GM12878 (cell line): ENCODE results near the gene SNCA. TPM values are rescaled to one million over a fixed set of nuclear protein-coding genes. Genes with fewer than 3 reads are reported as not detected.

ENCODE experiments used
- BCL11A ChIP-seq: IDR thresholded peaks from 2 replicates; pipeline ENCODE4 v1.6.1; 2011; ENCODE audit warnings: low read depth, low read length
- CUX1 ChIP-seq: IDR thresholded peaks from 2 replicates; pipeline ENCODE4 v1.6.1; 2012; ENCODE audit warnings: improper control_type of control experiment, low read depth, low read length; ENCODE audit not compliant: insufficient replicate concordance
- GABPA ChIP-seq: IDR thresholded peaks from 2 replicates; pipeline ENCODE4 v1.6.1; 2014; ENCODE audit warnings: antibody characterized with exemption, low read depth, mild to moderate bottlenecking, inconsistent platforms
- NR2F1 ChIP-seq: fragments of 450-650 bp; conservative IDR thresholded peaks from 2 replicates; pipeline ENCODE4 v1.6.1; 2017; ENCODE audit warnings: mild to moderate bottlenecking
- PAX8 ChIP-seq: fragments of 450-650 bp; IDR thresholded peaks from 2 replicates; pipeline ENCODE4 v1.6.1; 2017; ENCODE audit warnings: mild to moderate bottlenecking, moderate library complexity
- RB1 ChIP-seq: fragments of 450-650 bp; formaldehyde crosslinking; IDR thresholded peaks from 2 replicates; pipeline ENCODE4 v1.6.1; 2017; ENCODE audit warnings: mild to moderate bottlenecking, borderline replicate concordance
- RCOR1 ChIP-seq: conservative IDR thresholded peaks from 2 replicates; pipeline ENCODE4 v1.6.1; 2012; ENCODE audit warnings: low read depth, low read length, improper control_type of control experiment
- REST ChIP-seq: IDR thresholded peaks from 2 replicates; pipeline ENCODE4 v1.6.1; 2012; ENCODE audit warnings: mild to moderate bottlenecking, low read depth, low read length
- SREBF2 ChIP-seq: IDR thresholded peaks from 2 replicates; pipeline ENCODE4 v1.6.1; 2012; ENCODE audit warnings: mild to moderate bottlenecking, low read length
- TAF1 ChIP-seq: IDR thresholded peaks from 2 replicates; pipeline ENCODE4 v1.6.1; 2011; ENCODE audit warnings: mild to moderate bottlenecking, low read depth, low read length, borderline replicate concordance
- USF1 ChIP-seq: IDR thresholded peaks from 2 replicates; pipeline ENCODE4 v1.6.1; 2011; ENCODE audit warnings: borderline replicate concordance, low read depth, mild to moderate bottlenecking, moderate library complexity, mixed read lengths, low read length; ENCODE audit not compliant: insufficient read depth; ENCODE audit errors: extremely low read length
- ZBTB11 ChIP-seq: fragments of 450-650 bp; formaldehyde crosslinking; IDR thresholded peaks from 2 replicates; pipeline ENCODE4 v1.5.0; 2022; ENCODE audit warnings: mild to moderate bottlenecking, missing genetic modification characterization
- ZSCAN29 ChIP-seq: fragments of 450-650 bp; IDR thresholded peaks from 2 replicates; pipeline ENCODE4 v1.6.1; 2017; ENCODE audit warnings: mild to moderate bottlenecking, moderate library complexity
- polyA plus RNA-seq, 11 experiments: library from polyadenylated mRNA; depleted of rRNA in 4 of 11; unstranded in 6 of 11; stranded (reverse) in 5 of 11; fragments of >200 nt; fragmentation: Nextera tagmentation in 4 of 11; fragmentation: Illumina TruSeq in 1 of 11; extraction: Ambion mirVana in 4 of 11; extraction: Trizol in 1 of 11; gene quantifications; 1 replicate in 1 of 11; 2 replicates in 10 of 11; pipeline versions ENCODE4 v1.2.1 to v1.2.3, GENCODE V29; 2011 to 2016; ENCODE audit warnings: inconsistent platforms in 2 of 11, missing spikeins in 2 of 11, low read depth in 1 of 11
- total RNA-seq, 4 experiments: library from RNA; depleted of rRNA in 3 of 4; stranded (reverse); fragments of >200 nt in 3 of 4; fragmentation: Illumina TruSeq in 1 of 4; extraction: Trizol in 1 of 4; gene quantifications; 2 replicates each; pipeline versions ENCODE4 v1.2.1 to v1.2.3, GENCODE V29; 2013 to 2021

SNCA gene
- total and polyA plus RNA-seq, 10 of the 15 experiments (the other 5 are each of a cell fraction or from before 2014, with no cell fraction given) = 0.22 TPM; not detected in 9

- TF ChIP-seq RB1 = no peak
- no peak for TF ChIP-seq PAX8
- TF ChIP-seq SREBF2 = no peak
- no peak for TF ChIP-seq RCOR1
- TF ChIP-seq ZSCAN29 = no peak
- no peak for TF ChIP-seq ZBTB11 (CRISPR knock-in tag)
- no peak for TF ChIP-seq BCL11A
- no peak for TF ChIP-seq CUX1
- no peak for TF ChIP-seq TAF1
- TF ChIP-seq GABPA = no peak
- TF ChIP-seq REST = no peak
- TF ChIP-seq NR2F1 = no peak
- no peak for TF ChIP-seq USF1
These were observed 773 bp downstream of the SNCA start (continued) for GRCh38 chr4:89836031-89836745.
